Vagina (tissue), 2 donors: ENCODE results near the gene CCDC39.
"Not testable (repeated sequence)": the region's sequence is repeated elsewhere in the genome, so short reads cannot be mapped to it uniquely, and the experiment has no call there.

Experiments used
- POLR2A ChIP-seq, 2 donors: fragments of 450-650 bp; IDR thresholded peaks; one replicate each; pipeline ENCODE4 v1.6.1; 2017; ENCODE audit warnings: antibody characterized with exemption in 2 of 2, mild to moderate bottlenecking in 2 of 2, moderate library complexity in 2 of 2
- POLR2AphosphoS5 ChIP-seq, 2 donors: sonication (generic); formaldehyde crosslinking; IDR thresholded peaks; one replicate each; pipeline ENCODE4 v1.9.0; 2017; ENCODE audit warnings: antibody characterized with exemption in 2 of 2, mild to moderate bottlenecking in 2 of 2, low read depth in 1 of 2; ENCODE audit not compliant: insufficient read depth in 1 of 2
- TF ChIP-seq, protein P1 (sequence below), 3 experiments: fragments of 450-650 bp in 2 of 3; fragments of 200-600 bp in 1 of 3; sonication (generic) in 1 of 3; IDR thresholded peaks; one replicate each; pipeline ENCODE4 v1.5.1; 2017 to 2019; ENCODE audit warnings: antibody characterized with exemption in 3 of 3, mild to moderate bottlenecking in 2 of 3, moderate library complexity in 2 of 3

DNA sequence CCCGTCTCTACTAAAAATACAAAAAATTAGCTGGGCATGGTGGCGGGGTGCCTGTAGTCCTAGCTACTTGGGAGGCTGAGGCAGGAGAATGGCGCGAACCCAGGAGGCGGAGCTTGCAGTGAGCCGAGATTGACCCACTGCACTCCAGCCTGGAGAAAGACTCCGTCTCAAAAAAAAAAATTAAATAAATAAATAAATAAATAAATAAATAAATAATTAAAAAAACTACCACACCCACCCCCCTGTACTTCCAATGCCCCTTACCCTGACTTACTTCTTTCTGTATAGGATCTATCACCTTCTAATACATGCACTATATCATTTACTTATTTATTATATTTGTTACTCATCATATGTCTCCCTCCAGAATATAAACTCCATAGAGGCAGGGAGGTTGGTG lies 85.7 kb downstream of the CCDC39 start:
- not testable (repeated sequence) for TF ChIP-seq POLR2A (IDR thresholded peaks at IDR 0.05); POLR2AphosphoS5 (IDR thresholded peaks at IDR 0.05; ENCODE audit: insufficient read depth in 1 of 2, low read depth in 1 of 2)
- TF ChIP-seq, protein P1, sequence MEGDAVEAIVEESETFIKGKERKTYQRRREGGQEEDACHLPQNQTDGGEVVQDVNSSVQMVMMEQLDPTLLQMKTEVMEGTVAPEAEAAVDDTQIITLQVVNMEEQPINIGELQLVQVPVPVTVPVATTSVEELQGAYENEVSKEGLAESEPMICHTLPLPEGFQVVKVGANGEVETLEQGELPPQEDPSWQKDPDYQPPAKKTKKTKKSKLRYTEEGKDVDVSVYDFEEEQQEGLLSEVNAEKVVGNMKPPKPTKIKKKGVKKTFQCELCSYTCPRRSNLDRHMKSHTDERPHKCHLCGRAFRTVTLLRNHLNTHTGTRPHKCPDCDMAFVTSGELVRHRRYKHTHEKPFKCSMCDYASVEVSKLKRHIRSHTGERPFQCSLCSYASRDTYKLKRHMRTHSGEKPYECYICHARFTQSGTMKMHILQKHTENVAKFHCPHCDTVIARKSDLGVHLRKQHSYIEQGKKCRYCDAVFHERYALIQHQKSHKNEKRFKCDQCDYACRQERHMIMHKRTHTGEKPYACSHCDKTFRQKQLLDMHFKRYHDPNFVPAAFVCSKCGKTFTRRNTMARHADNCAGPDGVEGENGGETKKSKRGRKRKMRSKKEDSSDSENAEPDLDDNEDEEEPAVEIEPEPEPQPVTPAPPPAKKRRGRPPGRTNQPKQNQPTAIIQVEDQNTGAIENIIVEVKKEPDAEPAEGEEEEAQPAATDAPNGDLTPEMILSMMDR (IDR thresholded peaks at IDR 0.05), result not testable (repeated sequence)
